GM21529 (cell line): Measurements from ENCODE around the gene GOLGA6D.
"Not testable (repeated sequence)": the region's sequence is repeated elsewhere in the genome, so short reads cannot be mapped to it uniquely, and the experiment has no call there.

Experiments
- ATAC-seq: cut with Tn5 transposase; IDR thresholded peaks from one replicate; pipeline ENCODE4 v1.9.1; 2021; ENCODE audit not compliant: unreplicated experiment

Gene GOLGA6D

DNA sequence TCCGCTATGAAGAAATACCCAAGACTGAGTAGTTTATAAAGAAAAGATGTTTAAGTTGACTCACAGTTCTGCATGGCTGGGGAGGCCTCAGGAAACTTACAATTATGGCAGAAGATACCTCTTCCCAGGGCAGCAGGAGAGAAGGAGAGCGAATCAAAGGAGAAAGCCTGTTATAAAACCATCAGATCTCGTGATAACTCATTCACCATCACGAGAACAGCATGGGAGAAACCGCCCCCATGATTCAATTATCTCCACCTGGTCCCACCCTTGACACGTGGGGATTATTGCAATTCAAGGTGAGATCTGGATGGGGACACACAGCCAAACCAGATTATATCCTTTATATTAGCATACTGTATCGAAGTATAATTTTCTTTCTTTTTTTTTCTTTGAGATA is 49.5 kb downstream of the GOLGA6D start:
- not testable (repeated sequence) for ATAC-seq

DNA sequence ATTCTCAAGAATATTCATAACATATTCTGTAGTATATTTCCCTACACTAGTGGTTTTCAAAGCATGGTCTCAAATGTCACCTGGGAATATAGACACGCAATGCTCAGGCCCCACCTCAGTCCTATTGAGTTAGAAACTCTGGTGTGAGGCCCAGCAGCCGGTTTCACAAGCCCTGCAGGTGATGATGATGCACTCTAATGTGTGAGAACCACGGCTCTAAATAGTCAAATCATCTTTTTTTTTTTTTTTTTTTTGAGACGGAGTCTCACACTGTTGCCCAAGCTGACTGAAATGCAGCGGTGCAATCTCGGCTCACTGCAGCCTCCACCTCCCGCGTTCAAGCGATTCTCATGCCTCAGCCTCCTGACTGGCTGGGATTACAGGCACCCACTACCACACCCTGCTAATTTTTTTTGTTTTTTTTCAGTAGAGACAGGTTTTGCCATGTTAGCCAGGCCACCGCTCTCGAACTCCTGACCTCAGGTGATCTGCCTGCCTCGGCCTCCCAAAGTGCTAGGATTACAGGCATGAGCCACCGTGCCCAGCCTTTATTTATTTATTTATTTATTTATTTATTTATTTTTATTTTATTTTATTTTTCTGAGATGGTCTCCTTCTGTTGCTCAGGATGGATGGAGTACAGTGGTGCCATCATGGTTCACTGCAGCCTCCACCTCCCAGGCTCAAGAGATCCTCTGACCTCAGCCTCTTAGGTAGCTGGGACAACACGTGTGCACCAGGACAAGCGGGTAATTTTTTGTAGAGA is 51.2 kb downstream of the GOLGA6D start:
- not testable (repeated sequence) for ATAC-seq

DNA sequence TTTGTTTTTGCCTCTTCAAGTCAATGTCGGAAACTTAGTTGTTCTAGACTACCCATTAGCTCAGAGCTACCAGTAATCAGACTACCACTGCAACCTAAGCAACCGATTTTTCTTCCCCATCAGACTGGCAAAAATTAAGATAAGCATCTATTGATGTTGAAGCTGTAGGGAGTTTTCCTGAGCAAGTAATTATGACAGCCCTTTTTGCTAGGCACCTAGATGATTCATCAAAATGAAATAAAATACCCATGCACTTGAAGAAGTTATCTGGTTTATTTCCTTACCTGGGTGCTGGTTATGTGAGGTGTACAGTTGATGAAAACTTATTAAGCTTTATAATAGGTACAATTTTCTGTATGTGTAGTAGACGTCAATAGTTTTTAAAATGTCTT is 52.7 kb downstream of the GOLGA6D start:
- ATAC-seq, result no peak

DNA sequence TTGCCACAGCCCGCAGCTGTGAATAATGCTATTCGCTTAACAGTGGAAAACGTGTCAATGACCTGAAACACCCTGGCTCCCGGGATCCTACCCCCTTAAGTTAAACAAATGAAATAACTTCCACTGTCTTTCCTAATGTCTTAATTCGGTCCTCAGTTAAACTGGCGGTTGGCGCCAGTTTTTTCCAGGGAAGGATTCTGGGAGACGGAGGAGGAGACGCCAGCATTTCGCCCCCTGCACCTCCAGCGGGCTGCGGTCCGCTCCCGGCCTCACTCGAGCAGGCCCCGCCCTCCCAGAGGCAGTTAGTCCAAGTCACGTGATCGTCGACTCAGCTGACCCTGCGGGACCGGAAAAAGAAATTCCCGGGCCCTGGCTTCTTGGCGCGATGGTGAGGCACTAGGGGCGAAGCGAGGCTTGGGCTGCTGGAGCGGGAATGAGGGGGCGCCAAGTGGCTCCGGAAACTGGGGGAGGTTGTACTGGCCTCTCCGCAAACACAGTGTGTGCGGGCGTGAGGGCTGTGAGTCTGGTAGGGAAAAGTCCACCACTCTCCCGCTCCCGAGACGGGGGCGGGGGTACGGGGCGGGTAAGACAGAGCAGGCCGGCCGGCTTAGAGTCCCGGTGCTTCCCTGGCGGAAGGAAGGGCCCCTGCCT is 53.2 kb downstream of the GOLGA6D start, which contains the start of gene COMMD4:
TSS of gene COMMD4 (plus strand) at position 359 of the 651 bp plus-strand sequence. CDS start at position 386, 27 bp downstream.
- ATAC-seq, result no peak

DNA sequence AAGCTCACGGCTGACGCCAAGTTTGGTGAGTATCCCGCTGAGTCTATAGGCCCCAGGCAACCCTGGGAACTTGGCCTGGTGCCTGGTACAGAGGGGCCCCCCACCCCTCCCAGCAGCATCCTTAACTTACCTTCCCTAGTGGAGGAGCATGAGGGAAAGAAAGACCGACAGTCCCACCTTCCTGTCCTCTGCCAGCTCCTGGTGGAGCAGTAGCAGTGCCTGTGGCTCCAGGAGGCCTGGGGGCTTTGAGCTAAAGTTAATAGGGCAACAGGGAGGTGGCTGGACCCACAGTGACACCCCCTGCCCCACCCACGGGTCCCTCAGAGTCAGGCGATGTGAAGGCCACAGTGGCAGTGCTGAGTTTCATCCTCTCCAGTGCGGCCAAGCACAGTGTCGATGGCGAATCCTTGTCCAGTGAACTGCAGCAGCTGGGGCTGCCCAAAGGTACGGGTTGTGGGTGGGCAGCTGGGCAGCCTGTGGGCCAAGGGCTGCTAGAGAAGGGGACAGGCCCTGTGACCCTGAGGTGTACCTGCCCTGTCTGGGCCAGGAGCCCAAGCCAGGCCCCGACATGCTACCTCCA is 56.1 kb downstream of the GOLGA6D start:
- ATAC-seq, result no peak

DNA sequence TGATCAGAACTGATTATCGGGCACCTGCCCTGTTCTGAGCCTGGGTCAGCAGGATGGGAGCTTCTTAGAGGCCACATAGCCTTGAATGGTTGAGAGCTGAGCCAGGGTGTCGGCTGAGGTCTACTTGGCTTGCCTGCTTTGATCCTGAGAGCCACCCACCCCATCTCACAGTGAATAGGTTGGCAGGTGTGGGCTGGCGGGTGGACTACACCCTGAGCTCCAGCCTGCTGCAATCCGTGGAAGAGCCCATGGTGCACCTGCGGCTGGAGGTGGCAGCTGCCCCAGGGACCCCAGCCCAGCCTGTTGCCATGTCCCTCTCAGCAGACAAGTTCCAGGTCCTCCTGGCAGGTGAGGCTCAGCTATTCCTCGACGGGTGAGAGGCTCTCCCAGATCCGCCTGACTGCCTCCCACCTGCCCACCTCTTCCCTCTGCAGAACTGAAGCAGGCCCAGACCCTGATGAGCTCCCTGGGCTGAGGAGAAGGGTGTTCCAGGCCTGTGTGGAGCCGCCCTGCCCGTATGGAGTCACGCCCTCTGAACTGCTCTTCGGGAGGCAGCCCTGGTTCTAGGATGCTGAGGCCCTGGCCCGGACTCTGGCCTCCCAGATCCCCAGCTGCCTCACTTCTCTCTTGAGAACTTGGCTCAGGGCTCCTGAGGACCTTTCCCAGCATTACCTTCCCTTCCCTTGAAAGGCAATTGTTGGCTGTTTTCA is 57.1 kb downstream of the GOLGA6D start:
- no peak for ATAC-seq

DNA sequence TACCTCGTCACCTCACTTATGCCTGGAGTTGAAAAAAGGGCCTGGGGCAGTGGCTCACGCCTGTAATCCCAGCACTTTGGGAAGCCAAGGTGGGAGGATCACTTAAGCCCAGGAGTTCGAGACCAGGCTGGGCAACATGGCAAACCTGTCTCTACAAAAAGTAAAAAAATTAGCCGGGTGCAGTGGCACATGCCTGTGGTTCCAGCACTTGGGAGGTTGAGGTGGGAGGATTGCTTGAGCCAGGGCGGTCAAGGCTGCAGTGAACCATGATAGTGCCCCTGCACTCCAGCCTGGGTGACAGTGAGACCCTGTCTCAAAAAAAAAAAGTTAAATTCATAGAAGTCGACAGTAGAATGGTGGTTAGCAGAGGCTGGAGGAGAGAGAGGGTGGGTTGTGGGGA is 59.6 kb downstream of the GOLGA6D start:
- ATAC-seq, result no peak

DNA sequence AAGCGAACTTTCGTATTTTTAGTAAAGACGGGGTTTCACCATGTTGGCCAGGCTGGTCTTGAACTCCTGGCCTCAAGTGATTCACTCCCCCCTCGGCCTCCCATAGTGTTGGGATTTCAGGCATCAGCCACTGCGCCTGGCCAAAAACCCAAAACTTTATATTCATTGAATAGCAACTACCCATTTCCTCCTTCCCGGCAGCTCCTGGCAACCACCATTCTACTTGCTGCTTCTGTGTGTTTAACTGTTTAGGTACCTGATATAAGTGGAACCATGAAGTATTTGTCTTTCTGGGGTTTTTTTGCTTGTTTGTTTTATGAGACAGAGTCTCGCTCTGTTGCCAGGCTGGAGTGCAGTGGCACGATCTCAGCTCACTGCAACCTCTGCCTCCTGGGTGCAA is 61.3 kb downstream of the GOLGA6D start:
- ATAC-seq, result not testable (repeated sequence)
